ENCODE data around the gene MTCH1. TPM values are rescaled to one million over a fixed set of nuclear protein-coding genes. Genes with fewer than 3 reads are reported as not detected.

The MTCH1 gene
- total RNA-seq, 1 experiment from 2014 or later, result 161 TPM

- intact Hi-C loops (cut with micrococcal nuclease), result no loop called here
- no peak for TF ChIP-seq POLR2A (IDR thresholded peaks at IDR 0.05; ENCODE audit: borderline replicate concordance, extremely low read depth, insufficient read depth, insufficient read length)
- TF ChIP-seq REST (IDR thresholded peaks at IDR 0.05; ENCODE audit: low read depth), result no peak
- no peak for TF ChIP-seq EGR1 (IDR thresholded peaks at IDR 0.05; ENCODE audit: low read depth)
- no peak for TF ChIP-seq CTCF (IDR thresholded peaks at IDR 0.05 in 2 of 3, conservative IDR thresholded peaks at IDR 0.05 in 1 of 3; ENCODE audit: borderline replicate concordance in 1 of 3, insufficient read depth in 1 of 3, low read depth in 2 of 3, low read length in 2 of 3)
- no peak for TF ChIP-seq SRF (IDR thresholded peaks at IDR 0.05; ENCODE audit: low read depth)
- Histone ChIP-seq H3K79me2 (ENCODE audit: insufficient read depth, low read length) (no peaks in the 10 kb centered on the region), H3K36me3 (ENCODE audit: control insufficient read depth in 1 of 2, insufficient read depth in 2 of 2, low read length in 2 of 2) (no peaks in the 10 kb centered on the region), H4K20me1 (ENCODE audit: insufficient read depth) (no peaks in the 10 kb centered on the region), H3K4me2 (ENCODE audit: low read length) (peak overlapping the region; percentile 61), H3K9ac (ENCODE audit: low read length) (no peak overlapping the region), H3K4me1 (ENCODE audit: control insufficient read depth in 1 of 2, insufficient read depth in 2 of 2, low read length in 2 of 2) (peaks cover 15 to 59% of the 10 kb centered on the region in 2 experiments), H2AFZ (ENCODE audit: low read depth, low read length, poor library complexity, severe bottlenecking) (peak overlapping the region; percentile 35), H3K27me3 (ENCODE audit: insufficient read depth, low read length) (no peaks in the 10 kb centered on the region), H3K9me3 (ENCODE audit: control insufficient read depth in 1 of 2, insufficient read depth in 1 of 2, low read depth in 1 of 2, low read length in 2 of 2) (no peaks in the 10 kb centered on the region), H3K27ac (ENCODE audit: low read depth, low read length) (no peak overlapping the region), H3K4me3 (replicated peaks in 1 of 2; ENCODE audit: low read depth in 1 of 2, low read length in 2 of 2) (no peak overlapping the region), H3K9me2 (ENCODE audit: insufficient read depth) (no peaks in the 10 kb centered on the region)
- POLR2A ChIA-PET, result no interaction called here
- RAD21 ChIA-PET (ENCODE audit: low non-redundant PET in 1 of 2, low total read pairs in 2 of 2, uncharacterized antibody in 2 of 2, unreplicated experiment in 2 of 2), result no interaction called here
- DNase-seq (ENCODE audit: low read depth, low spot score) (no peak), ATAC-seq (no peak)
- BruUV-seq (replicated peaks), result no TSS peak
- CTCF ChIA-PET, result no interaction called here
These were observed 26.3 kb downstream of the MTCH1 start for GRCh38 chr6:36959555-36960250.

All from HCT116 (cell line).